NT2/D1 (cell line): Measurements from ENCODE around the gene FARS2.

ENCODE experiments used
- DNase-seq: peaks from one replicate; pipeline ENCODE4 v3.0.0-alpha.2; 2011; ENCODE audit warnings: low read depth, low spot score
- H3K27me3 ChIP-seq: 2 replicates; pipeline ENCODE4 v1.6.0; 2011; ENCODE audit warnings: mild to moderate bottlenecking; ENCODE audit not compliant: insufficient read length, insufficient read depth
- H3K36me3 ChIP-seq: 2 replicates; pipeline ENCODE4 v1.6.1; 2011; ENCODE audit warnings: mild to moderate bottlenecking, low read length, mixed read lengths; ENCODE audit not compliant: insufficient read depth, insufficient read length
- H3K4me1 ChIP-seq: 2 replicates; pipeline ENCODE4 v1.5.1; 2011; ENCODE audit not compliant: insufficient read depth, insufficient read length
- H3K4me3 ChIP-seq: 2 replicates; pipeline ENCODE4 v1.5.1; 2011; ENCODE audit warnings: low read depth; ENCODE audit not compliant: insufficient read length
- H3K9ac ChIP-seq: 2 replicates; pipeline ENCODE4 v1.6.0; 2011; ENCODE audit warnings: low read depth; ENCODE audit not compliant: insufficient read length
- H3K9me3 ChIP-seq: 2 replicates; pipeline ENCODE4 v1.5.1; 2011; ENCODE audit warnings: mild to moderate bottlenecking, low read length; ENCODE audit not compliant: insufficient read depth
- SUZ12 ChIP-seq: IDR thresholded peaks from 2 replicates; pipeline ENCODE4 v1.6.1; 2011; ENCODE audit not compliant: insufficient read length, insufficient read depth; ENCODE audit errors: extremely low read depth
- YY1 ChIP-seq: IDR thresholded peaks from 2 replicates; pipeline ENCODE4 v1.6.1; 2011; ENCODE audit not compliant: insufficient read length, insufficient read depth
- ZNF274 ChIP-seq: IDR thresholded peaks from 2 replicates; pipeline ENCODE4 v1.6.1; 2011; ENCODE audit warnings: mild to moderate bottlenecking, low read depth, low read length

Gene FARS2

DNA sequence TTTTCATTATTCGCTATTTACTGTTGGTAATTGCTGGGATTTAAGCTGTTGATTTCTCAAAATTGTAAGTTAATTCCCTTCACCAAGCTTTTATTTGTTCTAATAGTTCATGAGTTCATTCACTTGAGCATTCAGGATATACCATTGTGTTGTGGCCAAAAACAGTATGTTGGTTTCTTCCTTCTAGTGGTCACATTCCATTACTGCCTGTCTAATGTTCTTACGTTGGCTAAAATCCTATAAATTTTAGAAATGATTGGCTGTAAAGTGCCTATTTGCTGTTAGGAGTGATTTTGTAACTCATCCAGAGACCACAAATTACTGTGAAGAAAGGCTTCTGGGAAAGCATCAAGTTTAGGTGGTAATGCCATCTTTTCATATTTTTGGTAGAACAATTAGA lies 76.3 kb downstream of the FARS2 start:
- Histone ChIP-seq H3K36me3 (no peaks in the 10 kb centered on the region), H3K9me3 (no peaks in the 10 kb centered on the region), H3K4me1 (no peaks in the 10 kb centered on the region), H3K9ac (no peak overlapping the region), H3K27me3 (no peaks in the 10 kb centered on the region), H3K4me3 (no peak overlapping the region)
- no peak for DNase-seq
- TF ChIP-seq ZNF274 (no peak), YY1 (no peak), SUZ12 (no peak)

DNA sequence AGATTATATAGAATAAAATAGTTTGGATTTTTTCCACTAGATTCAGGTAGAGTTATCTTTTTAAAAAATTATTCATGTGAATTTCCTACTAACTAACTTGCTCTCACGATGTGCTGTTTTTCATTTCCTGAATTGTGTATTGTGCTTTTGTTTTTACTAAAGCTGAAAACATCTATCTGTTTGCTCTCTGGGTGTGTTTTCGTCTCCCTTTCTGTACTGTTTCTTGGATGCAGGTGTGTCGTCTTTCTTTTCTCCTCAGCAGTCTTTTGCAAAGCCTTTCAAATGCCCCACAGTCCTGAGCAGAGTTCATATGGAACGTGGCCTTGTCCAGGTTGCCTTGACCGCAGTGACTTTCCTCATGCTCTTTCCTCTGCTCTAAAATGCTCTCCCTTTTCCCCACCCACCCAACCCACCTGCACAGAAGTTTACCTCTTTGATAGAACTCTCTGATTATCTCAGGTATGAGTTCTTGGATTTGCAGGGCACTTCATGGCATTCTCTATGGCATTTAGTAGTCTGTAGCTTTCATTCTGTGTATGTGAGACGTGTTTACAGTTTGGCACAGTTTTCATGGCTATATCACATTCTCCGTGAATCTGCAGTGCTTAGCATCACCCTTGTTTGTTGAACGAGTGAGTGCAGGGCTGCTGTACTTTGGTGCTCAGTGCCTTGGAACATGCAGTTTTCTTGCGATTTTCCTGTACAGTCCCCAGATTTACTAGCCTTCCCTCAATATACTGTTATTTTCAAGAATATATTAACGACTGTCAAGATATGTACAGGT lies 77.1 kb downstream of the FARS2 start:
- TF ChIP-seq SUZ12: no peak
- TF ChIP-seq ZNF274: no peak
- no peak for TF ChIP-seq YY1
- no peak for DNase-seq
- H3K9ac ChIP-seq: no peak overlapping the region

DNA sequence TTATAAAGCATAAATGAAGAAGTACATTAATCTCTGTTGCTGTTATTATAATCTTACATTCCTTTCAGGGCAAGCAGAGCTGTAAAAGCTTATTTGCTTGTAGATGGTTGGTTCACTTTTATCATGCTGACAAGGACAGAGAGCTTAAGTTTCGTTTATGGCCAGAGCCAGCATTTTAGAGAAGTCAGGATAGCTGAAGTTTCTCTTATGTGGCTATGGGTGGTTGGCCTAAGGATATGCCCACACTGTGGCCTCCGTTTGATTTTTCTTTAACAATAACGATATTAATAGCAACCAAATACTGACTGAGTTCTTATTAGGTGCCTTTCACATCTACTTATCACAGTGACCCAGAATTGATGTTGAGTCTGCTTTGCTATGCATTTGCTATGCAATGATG lies 78.5 kb downstream of the FARS2 start:
- H3K27me3 ChIP-seq: no peaks in the 10 kb centered on the region
- no peak overlapping the region for H3K9ac ChIP-seq
- no peaks in the 10 kb centered on the region for H3K9me3 ChIP-seq
- DNase-seq: no peak
- H3K4me3 ChIP-seq: no peak overlapping the region
- TF ChIP-seq ZNF274: no peak
- no peak for TF ChIP-seq SUZ12
- TF ChIP-seq YY1: no peak
- H3K36me3 ChIP-seq: no peaks in the 10 kb centered on the region
- no peaks in the 10 kb centered on the region for H3K4me1 ChIP-seq

More for the DNA sequence above, 77.1 kb downstream of the FARS2 start:
- Histone ChIP-seq H3K4me1 (no peaks in the 10 kb centered on the region), H3K27me3 (no peaks in the 10 kb centered on the region), H3K36me3 (no peaks in the 10 kb centered on the region), H3K4me3 (no peak overlapping the region), H3K9me3 (no peaks in the 10 kb centered on the region)

DNA sequence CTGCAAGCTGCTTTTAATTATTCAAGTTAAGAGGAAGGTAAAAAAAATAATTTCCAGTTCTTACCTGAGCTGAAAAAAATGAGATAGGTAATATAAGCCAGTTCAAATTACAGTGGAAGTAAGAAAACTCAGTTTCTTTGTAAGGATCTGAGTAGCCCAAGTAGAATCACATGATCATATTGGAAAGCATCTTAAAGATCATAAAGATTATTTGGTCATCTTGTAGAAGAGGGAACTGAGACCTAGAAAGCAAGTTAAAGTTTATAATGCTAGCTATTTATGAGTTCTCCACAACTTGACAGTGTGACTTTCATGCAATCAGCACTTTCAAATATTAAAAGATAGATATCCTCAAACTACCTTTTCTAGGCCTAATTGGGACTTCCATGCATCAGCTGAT lies 80.5 kb downstream of the FARS2 start:
- Histone ChIP-seq H3K4me1 (no peaks in the 10 kb centered on the region), H3K36me3 (no peaks in the 10 kb centered on the region), H3K27me3 (no peaks in the 10 kb centered on the region), H3K4me3 (no peak overlapping the region), H3K9ac (no peak overlapping the region), H3K9me3 (no peaks in the 10 kb centered on the region)
- no peak for TF ChIP-seq SUZ12
- no peak for TF ChIP-seq YY1
- TF ChIP-seq ZNF274: no peak
- DNase-seq: no peak

DNA sequence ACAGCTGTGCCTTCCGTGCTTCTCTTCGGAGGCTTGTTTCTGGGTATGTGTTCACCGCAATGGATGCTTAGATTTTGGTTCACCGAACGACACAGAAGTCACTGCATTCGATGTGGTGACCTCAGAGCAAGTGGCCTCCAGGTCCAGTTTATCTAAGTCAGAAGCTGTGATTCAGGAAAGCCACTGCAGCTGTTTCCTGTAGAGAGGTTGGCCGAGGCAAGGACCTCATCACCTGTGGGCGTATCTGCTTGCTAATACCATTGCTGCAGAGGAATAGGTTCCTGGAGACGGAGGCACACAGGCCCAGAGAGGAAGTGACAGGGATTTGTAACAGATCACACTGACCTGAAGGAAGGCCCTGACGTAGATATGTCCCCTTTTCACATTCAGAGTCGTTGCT lies 82.7 kb downstream of the FARS2 start:
- Histone ChIP-seq H3K4me3 (no peak overlapping the region), H3K9ac (no peak overlapping the region), H3K4me1 (no peaks in the 10 kb centered on the region), H3K27me3 (no peaks in the 10 kb centered on the region), H3K36me3 (no peaks in the 10 kb centered on the region), H3K9me3 (no peaks in the 10 kb centered on the region)
- no peak for DNase-seq
- TF ChIP-seq ZNF274: no peak
- TF ChIP-seq YY1: no peak
- no peak for TF ChIP-seq SUZ12

DNA sequence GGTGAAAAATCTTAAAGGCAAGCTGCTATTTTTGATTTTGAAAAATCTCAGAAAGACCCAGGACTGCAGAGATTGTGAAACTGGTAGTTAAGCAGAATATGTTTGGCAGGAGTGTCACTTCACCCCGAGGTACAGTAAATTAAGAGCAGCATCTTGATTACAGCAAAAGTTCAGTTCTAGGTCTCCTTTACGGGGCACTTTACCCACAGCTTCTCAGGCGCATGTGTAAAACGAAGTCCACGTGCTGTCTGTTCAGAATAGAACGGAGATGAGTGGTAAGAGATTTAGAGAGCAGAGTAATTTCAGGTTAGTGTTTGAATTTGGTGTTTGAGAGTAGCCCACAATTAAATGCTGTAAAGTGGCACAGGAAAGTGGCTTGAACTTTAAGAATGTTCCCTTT lies 84.0 kb downstream of the FARS2 start:
- no peak for TF ChIP-seq ZNF274
- no peak for TF ChIP-seq SUZ12
- no peak for TF ChIP-seq YY1
- Histone ChIP-seq H3K27me3 (no peaks in the 10 kb centered on the region), H3K9me3 (no peaks in the 10 kb centered on the region), H3K36me3 (no peaks in the 10 kb centered on the region), H3K4me3 (no peak overlapping the region), H3K4me1 (no peaks in the 10 kb centered on the region), H3K9ac (no peak overlapping the region)
- DNase-seq: no peak

DNA sequence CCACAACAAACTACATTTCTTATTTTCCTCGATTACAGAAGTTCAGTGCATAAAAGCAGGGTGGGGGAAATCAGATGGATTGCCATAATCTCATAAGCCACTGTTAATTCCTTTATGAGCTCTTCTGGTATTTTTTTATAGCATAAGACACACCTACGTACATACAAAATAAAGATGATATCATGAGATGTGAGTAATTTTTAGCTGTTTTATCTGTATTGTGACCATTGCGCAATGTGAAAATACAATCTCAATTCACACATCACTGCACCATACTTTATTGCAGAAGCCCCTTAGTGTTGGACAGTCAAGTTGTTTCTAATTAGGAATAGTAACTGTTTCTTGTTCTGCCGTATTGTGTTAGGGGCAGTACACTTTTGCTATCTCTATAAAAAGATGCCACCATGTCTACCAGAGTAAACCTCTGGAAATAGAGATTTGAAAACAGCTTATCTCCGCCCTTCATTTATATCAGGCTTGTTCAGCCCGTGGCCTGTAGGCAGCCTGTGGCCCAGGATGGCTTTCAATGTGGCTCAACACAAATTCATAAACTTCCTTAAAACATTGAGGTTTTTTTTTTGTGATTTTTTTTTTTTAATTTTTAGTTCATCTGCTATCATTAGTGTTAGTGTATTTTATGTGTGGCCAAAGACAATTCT lies 90.4 kb downstream of the FARS2 start:
- Histone ChIP-seq H3K27me3 (no peaks in the 10 kb centered on the region), H3K9ac (no peak overlapping the region), H3K36me3 (no peaks in the 10 kb centered on the region), H3K4me3 (no peak overlapping the region), H3K9me3 (no peaks in the 10 kb centered on the region), H3K4me1 (no peaks in the 10 kb centered on the region)
- no peak for DNase-seq
- TF ChIP-seq SUZ12 (no peak), ZNF274 (no peak), YY1 (no peak)

DNA sequence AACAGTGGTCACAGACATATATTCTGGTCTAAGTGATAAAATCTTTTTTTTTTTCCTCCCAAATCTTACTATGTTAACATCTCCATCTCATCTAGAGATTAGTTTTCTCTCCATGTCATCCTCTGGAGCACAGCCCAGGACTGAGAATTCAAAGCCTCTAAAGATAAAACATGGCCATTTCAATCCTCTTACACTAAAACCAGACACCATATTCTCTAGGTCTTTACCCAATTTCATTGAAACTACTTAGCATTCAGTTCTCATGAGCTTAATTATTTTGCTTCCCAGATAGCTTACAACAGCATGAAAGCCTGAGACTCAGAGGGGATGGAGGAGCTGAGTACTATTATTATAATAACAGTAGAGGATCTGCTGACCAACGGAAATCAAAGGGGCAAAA lies 92.7 kb downstream of the FARS2 start:
- H3K36me3 ChIP-seq: no peaks in the 10 kb centered on the region
- no peak for DNase-seq
- no peak overlapping the region for H3K4me3 ChIP-seq
- TF ChIP-seq YY1: no peak
- H3K9me3 ChIP-seq: no peaks in the 10 kb centered on the region
- no peaks in the 10 kb centered on the region for H3K4me1 ChIP-seq
- H3K27me3 ChIP-seq: no peaks in the 10 kb centered on the region
- H3K9ac ChIP-seq: no peak overlapping the region
